ENCODE data around the gene ASB10. TPM values are rescaled to one million over a fixed set of nuclear protein-coding genes. Genes with fewer than 3 reads are reported as not detected.
A peak's percentile ranks its signal among the peaks of the same experiment; 100 is the strongest.

Gene ASB10
- total RNA-seq, 1 donor from 2014 or later = not detected

DNA sequence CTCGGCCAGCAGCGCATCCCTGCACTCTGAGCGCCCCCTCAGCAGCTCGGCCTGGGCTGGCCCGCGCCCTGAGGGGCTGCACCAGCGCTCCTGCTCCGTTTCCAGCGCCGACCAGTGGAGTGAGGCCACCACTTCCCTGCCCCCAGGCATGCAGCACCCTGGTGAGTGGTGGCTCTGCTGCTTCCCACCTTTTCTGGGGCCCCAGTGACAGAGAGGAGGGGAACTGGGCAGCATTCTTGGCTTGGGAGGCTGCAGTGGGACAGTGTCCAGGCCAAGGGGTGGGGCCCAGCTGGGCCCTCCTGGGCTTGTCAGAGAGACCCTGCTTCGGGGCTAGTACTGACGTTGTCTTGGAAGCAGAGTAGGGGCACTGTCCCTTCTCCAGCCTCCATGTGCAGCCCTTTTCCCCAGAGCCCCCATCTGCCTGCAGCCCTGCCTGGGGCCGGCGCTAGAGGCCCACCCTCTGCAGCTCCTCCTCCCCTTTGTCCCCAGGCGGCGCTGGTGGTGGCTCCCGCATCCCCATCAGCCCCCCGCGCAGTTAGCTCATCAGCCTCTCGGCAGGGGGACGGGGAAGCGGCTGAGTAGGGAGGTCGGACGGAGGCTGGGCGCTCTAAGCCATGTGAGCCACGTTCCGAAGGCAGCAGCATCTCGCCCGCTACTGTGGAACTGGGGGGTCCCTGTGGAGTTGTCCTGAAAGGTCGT, 48.7 kb downstream of the ASB10 start:
- peak; percentile 87 for DNase-seq (ENCODE audit: low spot score)
- no peaks in the 10 kb centered on the region for H3K9me3 Mint-ChIP-seq (ENCODE audit: low read depth)
- TF ChIP-seq, protein P1, sequence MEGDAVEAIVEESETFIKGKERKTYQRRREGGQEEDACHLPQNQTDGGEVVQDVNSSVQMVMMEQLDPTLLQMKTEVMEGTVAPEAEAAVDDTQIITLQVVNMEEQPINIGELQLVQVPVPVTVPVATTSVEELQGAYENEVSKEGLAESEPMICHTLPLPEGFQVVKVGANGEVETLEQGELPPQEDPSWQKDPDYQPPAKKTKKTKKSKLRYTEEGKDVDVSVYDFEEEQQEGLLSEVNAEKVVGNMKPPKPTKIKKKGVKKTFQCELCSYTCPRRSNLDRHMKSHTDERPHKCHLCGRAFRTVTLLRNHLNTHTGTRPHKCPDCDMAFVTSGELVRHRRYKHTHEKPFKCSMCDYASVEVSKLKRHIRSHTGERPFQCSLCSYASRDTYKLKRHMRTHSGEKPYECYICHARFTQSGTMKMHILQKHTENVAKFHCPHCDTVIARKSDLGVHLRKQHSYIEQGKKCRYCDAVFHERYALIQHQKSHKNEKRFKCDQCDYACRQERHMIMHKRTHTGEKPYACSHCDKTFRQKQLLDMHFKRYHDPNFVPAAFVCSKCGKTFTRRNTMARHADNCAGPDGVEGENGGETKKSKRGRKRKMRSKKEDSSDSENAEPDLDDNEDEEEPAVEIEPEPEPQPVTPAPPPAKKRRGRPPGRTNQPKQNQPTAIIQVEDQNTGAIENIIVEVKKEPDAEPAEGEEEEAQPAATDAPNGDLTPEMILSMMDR (IDR thresholded peaks at IDR 0.05) = no peak
- no peak overlapping the region for H3K27ac Mint-ChIP-seq (ENCODE audit: unreplicated experiment)
- no peaks in the 10 kb centered on the region for H3K27me3 Mint-ChIP-seq (ENCODE audit: low read depth)
- H3K36me3 Mint-ChIP-seq (ENCODE audit: low read depth) = peaks cover 35% of the 10 kb centered on the region
- H3K4me3 Mint-ChIP-seq (ENCODE audit: unreplicated experiment) = no peak overlapping the region
- H3K4me1 Mint-ChIP-seq (ENCODE audit: low read depth) = no peaks in the 10 kb centered on the region

DNA sequence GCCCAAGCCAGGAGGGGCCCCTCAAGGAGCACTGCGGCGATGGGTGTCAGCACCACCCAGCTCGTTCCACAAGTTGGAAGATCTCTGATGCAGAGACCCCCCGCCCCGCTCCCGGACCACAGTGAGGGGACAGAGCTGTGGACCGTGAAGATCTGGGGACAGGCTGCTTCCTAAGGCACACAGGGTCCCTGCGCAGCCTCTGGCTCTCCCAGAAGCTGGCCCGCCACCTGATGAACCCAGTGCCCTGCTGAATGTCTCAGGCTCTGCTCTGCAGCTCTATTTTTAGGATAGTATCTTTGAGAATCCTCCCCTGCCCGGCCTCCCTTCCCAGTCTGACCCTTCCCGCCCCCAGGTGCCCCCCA, 49.3 kb downstream of the ASB10 start:
- no peaks in the 10 kb centered on the region for H3K9me3 Mint-ChIP-seq (ENCODE audit: low read depth)
- H3K4me1 Mint-ChIP-seq (ENCODE audit: low read depth) = no peaks in the 10 kb centered on the region
- no peak overlapping the region for H3K27ac Mint-ChIP-seq (ENCODE audit: unreplicated experiment)
- DNase-seq (ENCODE audit: low spot score) = peak; percentile 63
- no peak overlapping the region for H3K4me3 Mint-ChIP-seq (ENCODE audit: unreplicated experiment)
- H3K27me3 Mint-ChIP-seq (ENCODE audit: low read depth) = no peaks in the 10 kb centered on the region
- TF ChIP-seq, protein P1 (IDR thresholded peaks at IDR 0.05) = no peak
- peaks cover 32% of the 10 kb centered on the region for H3K36me3 Mint-ChIP-seq (ENCODE audit: low read depth)

DNA sequence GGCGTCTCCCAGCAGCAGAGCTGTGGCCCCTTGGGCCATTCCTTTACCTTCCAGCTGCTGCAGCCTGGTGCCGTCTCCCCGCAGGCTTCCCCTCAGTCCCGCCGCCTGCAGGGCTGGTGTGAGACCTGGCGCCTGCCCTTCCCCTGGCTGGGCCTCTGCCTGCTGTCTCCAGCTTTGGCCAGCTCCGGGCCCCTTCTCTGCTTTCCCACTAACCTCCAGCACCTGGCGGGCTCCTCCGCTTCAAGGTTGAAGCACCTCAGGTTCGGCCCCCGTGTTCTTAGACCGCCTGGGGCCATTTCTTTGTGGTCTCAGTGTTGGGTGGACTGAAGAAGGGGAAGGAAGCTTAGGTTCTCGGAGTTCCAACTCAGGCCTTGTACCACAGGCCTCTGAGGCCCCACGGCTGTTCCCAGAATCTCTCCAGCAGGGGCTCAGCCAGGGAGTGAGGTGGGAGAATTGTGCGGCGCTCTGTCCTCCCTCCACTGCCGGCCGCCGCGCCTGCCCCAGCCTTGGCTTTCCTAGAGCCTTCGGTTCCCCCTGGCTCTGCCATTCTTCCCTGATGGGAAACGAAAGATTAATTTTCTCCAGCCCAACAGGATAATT, 49.9 kb downstream of the ASB10 start:
- Mint-ChIP-seq H3K27ac (ENCODE audit: unreplicated experiment) (no peak overlapping the region), H3K4me3 (ENCODE audit: unreplicated experiment) (no peak overlapping the region), H3K36me3 (ENCODE audit: low read depth) (peaks cover 31% of the 10 kb centered on the region), H3K4me1 (ENCODE audit: low read depth) (no peaks in the 10 kb centered on the region), H3K27me3 (ENCODE audit: low read depth) (no peaks in the 10 kb centered on the region), H3K9me3 (ENCODE audit: low read depth) (no peaks in the 10 kb centered on the region)
- TF ChIP-seq, protein P1 (IDR thresholded peaks at IDR 0.05) = no peak
- peak; percentile 84 for DNase-seq (ENCODE audit: low spot score)

DNA sequence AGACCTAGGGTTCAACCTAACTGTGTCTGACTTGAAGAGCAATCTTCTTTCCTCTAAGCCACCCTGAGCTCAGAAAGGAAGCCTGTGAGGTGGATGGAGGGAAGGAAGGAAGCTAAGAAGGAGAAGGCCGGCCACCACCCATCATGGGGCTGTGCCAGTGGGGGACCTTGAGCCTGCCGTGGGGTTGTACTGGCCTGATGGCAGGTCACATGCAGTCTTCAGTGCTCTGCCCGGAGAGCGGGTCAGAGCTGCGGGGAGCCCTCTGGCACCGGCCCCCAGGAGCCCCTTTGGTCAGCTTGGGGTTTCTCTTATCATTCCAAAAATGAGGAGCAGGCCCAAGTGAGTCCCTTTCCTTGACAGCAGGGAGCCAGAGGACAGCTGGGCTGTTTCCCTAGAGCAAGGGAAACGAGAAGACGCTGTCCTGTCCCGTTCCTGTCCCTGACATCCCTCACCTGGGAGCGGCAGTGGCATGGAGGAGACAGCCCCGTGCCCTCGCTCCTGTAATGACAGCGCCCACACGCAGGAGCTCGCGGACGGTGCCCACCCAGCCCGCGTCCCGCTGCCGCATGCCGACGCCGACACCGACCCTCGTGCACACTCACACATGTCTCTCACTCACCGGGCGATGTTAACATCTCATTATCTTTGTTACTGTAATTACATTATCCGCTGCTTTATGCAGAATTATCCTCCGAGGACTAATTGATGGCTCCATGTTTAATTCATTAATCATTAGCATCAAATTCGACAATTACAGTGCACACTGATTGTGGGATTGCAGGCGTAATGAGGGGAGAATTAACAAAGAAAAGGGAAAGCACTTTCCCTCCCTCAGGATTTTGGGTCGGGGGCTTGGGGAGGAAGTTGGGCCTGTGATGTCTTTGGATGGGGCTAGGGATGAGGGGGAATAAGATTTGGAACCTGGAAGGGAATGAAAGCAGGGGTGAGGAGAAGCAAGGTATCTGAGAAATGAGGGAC, 50.9 kb downstream of the ASB10 start:
- Mint-ChIP-seq H3K36me3 (ENCODE audit: low read depth) (peaks cover 28% of the 10 kb centered on the region), H3K4me1 (ENCODE audit: low read depth) (no peaks in the 10 kb centered on the region), H3K9me3 (ENCODE audit: low read depth) (no peaks in the 10 kb centered on the region), H3K4me3 (ENCODE audit: unreplicated experiment) (no peak overlapping the region), H3K27ac (ENCODE audit: unreplicated experiment) (no peak overlapping the region), H3K27me3 (ENCODE audit: low read depth) (no peaks in the 10 kb centered on the region)
- DNase-seq (ENCODE audit: low spot score) = peak; percentile 84
- TF ChIP-seq, protein P1 (IDR thresholded peaks at IDR 0.05) = no peak

DNA sequence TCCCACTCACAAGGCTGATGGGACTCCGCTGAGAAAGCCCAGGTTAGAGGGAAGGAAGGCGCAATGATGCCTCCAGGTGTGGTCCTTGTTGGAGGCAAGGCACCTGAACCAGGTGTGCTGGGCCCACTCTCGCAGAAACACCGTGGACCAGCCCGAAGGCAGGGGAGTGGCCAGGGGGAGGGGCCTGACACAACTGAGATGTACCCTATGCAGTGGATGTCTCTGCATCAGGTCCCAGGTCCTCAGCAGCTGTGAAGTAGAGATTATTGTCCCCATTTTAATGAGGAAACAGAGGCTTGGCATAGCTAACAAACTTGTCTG, 51.6 kb downstream of the ASB10 start:
- Mint-ChIP-seq H3K36me3 (ENCODE audit: low read depth) (peaks cover 24% of the 10 kb centered on the region), H3K4me1 (ENCODE audit: low read depth) (no peaks in the 10 kb centered on the region), H3K27me3 (ENCODE audit: low read depth) (no peaks in the 10 kb centered on the region), H3K4me3 (ENCODE audit: unreplicated experiment) (no peak overlapping the region), H3K27ac (ENCODE audit: unreplicated experiment) (no peak overlapping the region), H3K9me3 (ENCODE audit: low read depth) (no peaks in the 10 kb centered on the region)
- TF ChIP-seq, protein P1 (IDR thresholded peaks at IDR 0.05) = no peak
- peak; percentile 37 for DNase-seq (ENCODE audit: low spot score)

Data from chondrocyte (in vitro differentiated cells).